Lower leg skin (tissue), 4 donors: ENCODE results near the gene TIMP4. TPM values are rescaled to one million over a fixed set of nuclear protein-coding genes. Genes with fewer than 3 reads are reported as not detected.

ENCODE experiments used
- DNase-seq, 2 donors: peaks; one replicate each; pipeline ENCODE4 v3.0.0-alpha.2; 2019; ENCODE audit warnings: low spot score in 2 of 2
- H3K4me3 ChIP-seq: fragments of 200-600 bp; sonication (generic); 2 replicates; pipeline ENCODE4 v1.5.1; 2017; ENCODE audit warnings: mild to moderate bottlenecking, low read depth; ENCODE audit not compliant: poor library complexity, severe bottlenecking
- CTCF ChIP-seq, 3 donors: fragments of 450-650 bp; IDR thresholded peaks; one replicate each; pipeline ENCODE4 v1.5.1; 2016; ENCODE audit warnings: antibody characterized with exemption in 3 of 3, mild to moderate bottlenecking in 3 of 3, moderate library complexity in 2 of 3
- POLR2A ChIP-seq, 2 donors: fragments of 450-650 bp; IDR thresholded peaks; one replicate each; pipeline ENCODE4 v1.6.1; 2016 to 2017; ENCODE audit warnings: antibody characterized with exemption in 2 of 2, mild to moderate bottlenecking in 1 of 2, moderate library complexity in 1 of 2
- WGBS, 2 donors: methylation state at CpG; one replicate each; pipeline ENCODE4 v1.1.5; 2018; 5-methylcytosine and 5-hydroxymethylcytosine counted together
- intact Hi-C: fragments of 100-400 bp; cut with DNase I; formaldehyde crosslinking; loops from one replicate; pipeline ENCODE4 v1.15.0; 2023; ENCODE audit warnings: low total_unique reads
- total RNA-seq, 4 donors: library from RNA; depleted of rRNA; stranded (reverse); fragments of >200 nt; gene quantifications; one replicate each; pipeline ENCODE4 v1.1.0, GENCODE V29; 2016

Gene TIMP4
- 10 to 100 TPM in 3 of 4 donors, 1 to 10 TPM in 1; 5.2 to 16.5 (median 14.4) TPM for total RNA-seq

- TF ChIP-seq POLR2A (IDR thresholded peaks at IDR 0.05) (no peak), CTCF (IDR thresholded peaks at IDR 0.05) (no peak)
- 14 to 17% methylated on average over 22 to 25 of the region's 34 CpGs for WGBS, 2 donors
- intact Hi-C loops = no loop called here
- no peak within 1 kb of the TSS for H3K4me3 ChIP-seq
- DNase-seq = peak in 1 of 2 donors; percentile 89
Observed at GRCh38 chr3:12158387-12159226, at the start of gene TIMP4. TIMP4 (minus strand) TSS chr3:12158912; CDS start chr3:12158840, 72 bp downstream.

GRCh38 chr3:12205171-12205570 lies 46.5 kb upstream of the TIMP4 start:
- no peak for TF ChIP-seq CTCF (IDR thresholded peaks at IDR 0.05)
- no peak overlapping the region for H3K4me3 ChIP-seq
- intact Hi-C loops = no loop called here
- 91 to 95% methylated on average over 4 of the region's 4 CpGs for WGBS, 2 donors
- no peak for DNase-seq

- WGBS, 2 donors = 88 to 92% methylated on average over 2 of the region's 2 CpGs
- TF ChIP-seq CTCF (IDR thresholded peaks at IDR 0.05) (no peak), POLR2A (IDR thresholded peaks at IDR 0.05) (no peak)
- intact Hi-C loops = no loop called here
Observed at GRCh38 chr3:12201813-12202212, 43.1 kb upstream of the TIMP4 start.

GRCh38 chr3:12198301-12198700 lies 39.6 kb upstream of the TIMP4 start:
- DNase-seq = no peak
- no peak overlapping the region for H3K4me3 ChIP-seq
- intact Hi-C loops = no loop called here
- TF ChIP-seq POLR2A (IDR thresholded peaks at IDR 0.05) (no peak), CTCF (IDR thresholded peaks at IDR 0.05) (no peak)
- WGBS, 2 donors = 50 to 60% methylated on average over 5 of the region's 5 CpGs

More at GRCh38 chr3:12201813-12202212, 43.1 kb upstream of the TIMP4 start:
- H3K4me3 ChIP-seq = no peak overlapping the region
- DNase-seq = no peak

- no peak overlapping the region for H3K4me3 ChIP-seq
- TF ChIP-seq CTCF (IDR thresholded peaks at IDR 0.05) (no peak), POLR2A (IDR thresholded peaks at IDR 0.05) (no peak)
- no peak for DNase-seq
- intact Hi-C loops = no loop called here
Observed at GRCh38 chr3:12197475-12197874, 38.8 kb upstream of the TIMP4 start.
